GM18508 (cell line): Measurements from ENCODE around the gene PI4K2B.
"Not testable (repeated sequence)": the region's sequence is repeated elsewhere in the genome, so short reads cannot be mapped to it uniquely, and the experiment has no call there.

Experiments used
- ATAC-seq: cut with Tn5 transposase; IDR thresholded peaks from one replicate; pipeline ENCODE4 v1.9.1; 2021; ENCODE audit warnings: moderate number of reproducible peaks; ENCODE audit not compliant: insufficient read depth, unreplicated experiment

The PI4K2B gene

DNA sequence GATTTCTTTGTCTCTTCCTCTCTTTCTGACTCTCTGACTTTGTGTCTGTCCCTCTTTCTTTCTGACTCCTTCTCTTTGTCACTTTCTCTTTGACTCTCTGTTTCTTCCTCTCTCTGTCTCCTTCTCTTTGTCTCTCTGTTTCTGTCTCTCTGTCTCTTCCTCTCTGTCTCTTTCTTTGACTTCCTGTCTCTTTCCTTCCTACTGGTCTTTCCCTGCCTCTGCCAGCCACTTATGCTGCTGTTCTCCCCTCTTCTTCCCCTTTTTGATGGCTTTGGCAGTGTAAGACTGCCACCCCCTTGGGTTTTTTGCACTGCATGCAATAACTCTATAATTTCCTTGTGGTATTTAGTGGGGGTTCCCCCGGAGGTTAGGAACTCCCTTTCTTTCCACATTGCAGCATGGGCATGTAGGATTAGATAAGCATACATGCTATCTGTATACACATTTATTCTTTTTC lies 6.9 kb downstream of the PI4K2B start:
- ATAC-seq = peak; percentile 63

DNA sequence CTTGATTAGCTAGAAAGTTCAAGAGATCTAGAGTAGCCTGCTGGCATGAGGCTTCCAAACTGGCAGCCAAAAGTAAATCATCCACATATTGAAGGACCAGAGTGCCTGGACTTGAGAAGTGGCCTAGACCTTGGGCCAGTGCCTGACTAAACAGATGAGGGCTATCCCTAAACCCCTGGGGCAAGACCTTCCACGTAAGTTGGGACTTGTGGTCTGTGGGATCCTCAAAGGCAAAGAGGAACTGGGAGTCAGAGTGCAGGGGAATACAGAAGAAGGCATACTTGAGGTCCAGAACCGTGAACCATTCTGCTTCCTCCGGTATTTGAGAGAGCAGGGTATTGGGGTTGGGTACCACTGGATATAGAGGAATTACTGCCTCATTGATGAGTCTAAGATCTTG lies 8.4 kb downstream of the PI4K2B start:
- not testable (repeated sequence) for ATAC-seq

DNA sequence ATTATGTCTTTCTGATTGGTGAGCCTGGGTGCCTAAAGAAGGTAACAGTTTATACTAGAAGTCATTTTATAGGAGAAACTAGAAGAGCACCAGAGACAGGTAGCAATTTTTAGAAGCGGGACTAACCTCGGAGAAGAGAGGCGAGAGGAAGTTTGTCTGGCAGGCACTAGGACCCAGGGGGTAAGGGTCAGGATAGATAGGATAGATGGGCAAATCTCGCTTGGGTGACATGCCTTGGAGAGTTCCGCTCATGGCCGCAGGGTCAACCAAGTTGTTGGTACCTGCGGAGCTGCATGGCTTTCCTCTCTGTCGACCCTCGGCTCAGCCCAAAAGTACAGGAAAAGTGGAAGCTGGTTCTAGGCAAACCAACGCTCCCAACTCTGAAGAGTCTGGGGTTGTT lies 11.3 kb downstream of the PI4K2B start:
- no peak for ATAC-seq

DNA sequence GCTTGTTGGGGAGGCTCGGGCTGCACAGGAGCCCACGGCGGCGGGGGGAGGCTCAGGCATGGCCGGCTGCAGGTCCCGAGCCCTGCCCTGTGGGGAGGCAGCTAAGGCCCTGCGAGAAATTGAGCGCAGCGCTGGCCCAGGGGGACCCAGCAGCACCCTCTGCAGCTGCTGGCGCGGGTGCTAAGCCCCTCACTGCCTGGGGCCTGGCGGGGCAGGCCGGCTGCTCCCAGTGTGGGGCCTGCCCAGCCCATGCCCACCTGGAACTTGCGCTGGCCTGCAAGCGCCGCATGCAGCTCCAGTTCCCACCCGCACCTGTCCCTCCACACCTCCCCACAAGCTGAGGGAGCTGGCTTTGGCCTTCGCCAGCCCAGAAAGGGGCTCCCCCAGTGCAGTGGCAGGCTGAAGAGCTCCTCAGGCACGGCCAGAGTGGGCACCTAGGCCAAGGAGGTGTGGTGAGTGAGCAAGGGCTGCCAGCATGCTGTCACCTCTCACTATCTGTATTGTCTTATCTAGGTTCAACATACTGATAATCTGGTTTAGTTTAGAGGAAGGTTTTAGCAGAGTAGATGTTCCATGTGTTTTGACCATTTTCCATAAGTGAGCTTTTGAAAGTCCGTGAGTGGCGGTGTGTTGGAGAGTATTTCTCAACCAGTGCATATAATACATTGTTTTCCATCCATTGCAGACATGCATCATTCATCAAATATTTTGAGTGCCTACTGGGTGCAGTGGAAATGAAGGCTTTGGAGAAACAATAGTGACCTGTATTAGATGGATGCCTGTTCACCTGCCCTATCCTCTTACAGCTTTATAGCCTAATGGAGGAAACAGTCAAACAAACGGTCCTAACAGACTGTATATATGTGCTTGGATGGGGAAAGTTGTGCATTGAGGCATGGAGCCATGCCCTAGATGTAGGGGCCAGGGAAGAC lies 13.1 kb downstream of the PI4K2B start:
- ATAC-seq = no peak

DNA sequence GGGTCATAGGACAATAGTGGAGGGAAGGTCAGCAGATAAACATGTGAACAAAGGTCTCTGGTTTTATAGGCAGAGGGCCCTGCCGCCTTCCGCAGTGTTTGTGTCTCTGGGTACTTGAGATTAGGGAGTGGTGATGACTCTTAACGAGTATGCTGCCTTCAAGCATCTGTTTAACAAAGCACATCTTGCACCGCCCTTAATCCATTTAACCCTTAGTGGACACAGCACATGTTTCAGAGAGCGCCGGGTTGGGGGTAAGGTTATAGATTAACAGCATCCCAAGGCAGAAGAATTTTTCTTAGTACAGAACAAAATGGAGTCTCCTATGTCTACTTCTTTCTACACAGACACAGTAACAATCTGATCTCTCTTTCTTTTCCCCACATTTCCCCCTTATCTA lies 15.0 kb downstream of the PI4K2B start:
- ATAC-seq = not testable (repeated sequence)

DNA sequence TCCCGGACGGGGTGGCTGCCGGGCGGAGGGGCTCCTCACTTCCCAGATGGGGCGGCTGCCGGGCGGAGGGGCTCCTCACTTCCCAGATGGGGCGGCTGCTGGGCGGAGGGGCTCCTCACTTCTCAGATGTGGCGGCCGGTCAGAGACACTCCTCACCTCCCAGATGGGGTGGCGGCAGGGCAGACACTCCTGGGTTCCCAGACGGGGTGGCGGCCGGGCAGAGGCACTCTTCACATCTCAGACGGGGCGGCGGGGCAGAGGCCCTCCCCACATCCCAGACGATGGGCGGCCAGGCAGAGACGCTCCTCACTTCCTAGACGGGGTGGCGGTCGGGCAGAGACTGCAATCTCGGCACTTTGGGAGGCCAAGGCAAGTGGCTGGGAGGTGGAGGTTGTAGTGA lies 15.7 kb downstream of the PI4K2B start:
- ATAC-seq = not testable (repeated sequence)

DNA sequence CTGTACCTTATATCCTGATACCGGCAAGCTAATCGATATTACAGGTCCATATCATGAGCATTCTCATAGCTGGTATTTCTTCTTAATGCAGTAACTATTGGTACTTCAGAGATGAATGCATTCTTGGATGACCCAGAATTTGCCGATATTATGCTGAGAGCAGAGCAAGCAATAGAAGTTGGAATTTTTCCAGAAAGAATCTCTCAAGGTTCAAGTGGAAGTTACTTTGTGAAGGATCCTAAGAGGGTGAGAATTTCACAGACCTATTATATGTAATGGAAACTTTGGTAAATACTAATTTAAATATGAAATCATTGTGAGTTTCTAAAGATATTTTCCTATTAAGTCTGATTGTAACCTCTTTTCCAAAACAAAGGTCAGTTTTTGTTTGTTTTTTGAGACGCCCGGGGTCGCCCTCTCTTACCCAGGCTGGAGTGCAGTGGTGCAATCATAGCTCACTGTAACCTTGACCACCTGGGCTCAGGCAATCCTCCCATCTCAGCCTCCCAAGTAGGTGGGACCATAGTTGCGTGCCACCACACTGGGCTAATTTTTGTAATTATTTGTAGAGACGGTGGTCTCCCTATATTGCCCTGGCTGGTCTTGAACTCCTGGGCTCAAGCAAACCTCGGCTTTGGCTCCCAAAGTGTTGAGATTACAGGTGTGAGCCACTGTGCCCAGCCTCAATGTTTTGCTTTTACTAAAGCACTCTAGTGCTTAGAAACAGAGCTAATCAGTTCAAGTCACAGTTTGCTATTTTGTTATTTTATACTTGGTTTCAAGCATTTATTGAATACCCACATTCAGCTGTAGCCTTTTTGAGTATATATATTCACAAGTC lies 18.6 kb downstream of the PI4K2B start:
- ATAC-seq = no peak

DNA sequence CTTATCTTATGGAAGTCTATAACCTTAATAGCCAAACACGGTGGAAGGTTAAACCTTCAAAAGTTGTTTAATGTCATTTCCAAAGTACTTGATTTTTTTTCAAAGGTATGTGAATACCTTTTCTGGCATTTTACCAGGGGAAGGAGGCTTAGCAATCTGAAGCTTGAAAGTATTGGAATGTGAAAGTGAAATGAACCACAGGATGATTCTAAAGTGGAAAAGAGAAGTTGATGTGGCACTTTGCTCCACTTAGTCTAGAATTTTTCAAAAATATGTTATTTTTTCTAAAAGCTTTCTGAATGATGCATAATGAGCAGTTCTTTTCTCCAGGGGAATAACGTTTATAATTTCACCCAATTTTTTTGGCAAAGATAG lies 19.2 kb downstream of the PI4K2B start:
- no peak for ATAC-seq

DNA sequence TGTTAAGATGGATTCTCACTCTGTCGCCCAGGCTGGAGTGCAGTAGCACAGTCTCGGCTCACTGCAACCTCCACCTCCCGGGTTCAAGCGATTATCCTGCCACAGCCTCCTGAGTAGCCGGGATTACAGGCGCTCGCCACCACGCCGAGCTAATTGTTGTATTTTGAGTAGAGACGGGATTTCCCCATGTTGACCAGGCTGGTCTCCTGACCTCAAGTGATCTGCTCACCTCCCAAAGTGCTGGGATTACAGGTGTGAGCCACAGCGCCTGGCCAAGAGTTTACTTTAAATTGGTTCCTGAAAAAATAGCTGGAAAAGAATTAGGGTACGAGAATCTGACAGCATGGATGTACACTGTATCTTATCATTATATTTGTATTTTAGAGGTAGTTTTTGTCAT lies 20.0 kb downstream of the PI4K2B start:
- not testable (repeated sequence) for ATAC-seq

DNA sequence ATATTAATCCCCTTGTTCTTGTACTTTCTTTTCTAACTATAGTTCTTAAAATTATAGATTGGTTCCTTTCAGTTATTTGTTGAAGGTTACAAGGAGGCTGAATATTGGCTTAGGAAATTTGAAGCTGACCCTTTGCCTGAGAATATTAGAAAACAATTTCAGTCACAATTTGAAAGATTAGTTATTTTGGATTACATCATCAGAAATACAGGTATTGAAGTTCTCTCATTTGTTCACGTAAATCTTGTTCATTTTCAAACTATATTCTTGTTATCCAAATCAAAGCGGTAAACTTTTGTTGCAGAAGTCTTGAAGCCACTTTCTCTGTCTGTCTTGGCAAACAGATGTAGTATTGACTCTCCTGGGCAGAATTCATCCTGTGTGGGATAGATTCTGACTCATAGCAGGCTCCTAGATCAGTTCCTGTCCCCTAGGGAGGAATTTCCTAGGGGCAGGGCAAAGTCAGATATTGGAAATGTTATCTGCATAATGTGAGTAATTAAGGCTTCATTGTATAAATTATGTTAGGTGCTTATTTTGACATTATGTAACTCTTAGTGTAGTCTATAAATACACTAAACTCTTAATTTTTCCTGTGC lies 25.2 kb downstream of the PI4K2B start:
- ATAC-seq = no peak

DNA sequence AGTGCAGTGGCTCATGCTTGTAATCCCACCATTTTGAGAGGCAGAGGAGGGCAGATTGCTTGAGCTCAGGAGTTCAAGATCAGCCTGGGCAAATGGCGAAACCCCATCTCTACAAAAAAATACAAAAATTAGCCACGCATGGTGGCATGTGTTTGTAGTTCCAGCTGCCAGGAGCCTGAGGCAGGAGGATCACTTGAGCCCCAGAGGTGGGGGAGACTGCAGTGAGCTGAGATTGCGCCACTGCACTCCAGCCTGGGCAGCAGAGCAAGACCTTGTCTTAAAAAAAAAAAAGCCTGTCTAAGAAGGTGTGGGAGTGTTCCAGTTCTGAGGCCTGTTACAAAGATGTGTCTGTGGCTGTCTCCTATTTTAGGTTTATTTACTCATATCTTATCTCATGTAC lies 38.0 kb downstream of the PI4K2B start:
- ATAC-seq = no peak

DNA sequence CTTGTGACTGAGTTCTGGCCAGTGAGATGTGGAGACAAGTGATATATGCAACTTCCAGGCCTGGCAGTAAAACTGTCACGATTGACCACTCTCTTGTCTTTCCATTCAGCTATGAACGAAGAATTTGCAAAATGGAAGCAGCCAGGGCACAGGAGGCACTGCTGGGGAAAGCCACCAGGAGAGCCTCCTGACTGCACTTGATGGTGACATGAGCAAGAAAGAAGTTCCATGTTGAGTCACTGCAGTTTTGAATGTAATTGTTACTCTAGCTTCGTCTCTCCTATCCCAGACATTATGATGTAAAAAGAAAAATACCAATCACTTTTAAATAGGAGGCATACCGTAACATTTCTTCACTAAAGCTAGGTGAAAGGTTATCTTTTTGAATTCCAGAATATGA lies 46.4 kb downstream of the PI4K2B start:
- no peak for ATAC-seq

DNA sequence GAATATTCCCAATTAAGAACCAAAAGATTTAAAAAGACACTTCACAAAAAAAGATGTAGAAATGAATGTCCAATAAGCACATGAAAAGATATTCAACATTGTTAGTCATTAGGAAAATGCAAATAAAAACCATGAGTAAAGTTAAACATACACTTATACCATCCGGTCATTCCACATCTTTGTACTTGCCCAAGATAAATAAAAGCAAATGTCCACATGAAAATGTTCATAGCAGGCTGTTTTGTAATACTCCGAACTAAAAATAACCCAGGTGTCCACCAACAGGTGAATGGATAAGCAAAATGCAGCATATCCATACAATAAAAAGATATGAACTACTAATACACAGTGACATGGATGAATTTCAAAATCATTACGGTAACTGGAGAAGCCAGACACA lies 50.1 kb downstream of the PI4K2B start:
- ATAC-seq = no peak

DNA sequence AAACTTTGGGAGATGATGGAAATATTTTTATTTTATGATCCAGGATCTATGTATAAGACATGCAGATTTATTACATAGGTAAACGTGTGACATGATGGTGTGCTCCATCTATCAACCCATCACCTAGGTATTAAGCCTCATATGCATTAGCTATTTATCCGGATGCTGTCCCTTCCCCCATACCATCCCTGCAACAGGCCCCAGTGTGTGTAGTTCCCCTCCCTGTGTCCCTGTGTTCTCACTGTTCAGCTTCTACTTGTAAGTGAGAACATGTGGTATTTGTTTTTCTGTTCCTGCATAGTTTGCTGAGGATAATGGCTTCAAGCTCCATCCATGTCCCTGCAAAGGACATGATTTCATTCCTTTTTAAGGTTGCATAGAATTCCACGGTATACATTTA lies 50.6 kb downstream of the PI4K2B start:
- ATAC-seq = no peak

DNA sequence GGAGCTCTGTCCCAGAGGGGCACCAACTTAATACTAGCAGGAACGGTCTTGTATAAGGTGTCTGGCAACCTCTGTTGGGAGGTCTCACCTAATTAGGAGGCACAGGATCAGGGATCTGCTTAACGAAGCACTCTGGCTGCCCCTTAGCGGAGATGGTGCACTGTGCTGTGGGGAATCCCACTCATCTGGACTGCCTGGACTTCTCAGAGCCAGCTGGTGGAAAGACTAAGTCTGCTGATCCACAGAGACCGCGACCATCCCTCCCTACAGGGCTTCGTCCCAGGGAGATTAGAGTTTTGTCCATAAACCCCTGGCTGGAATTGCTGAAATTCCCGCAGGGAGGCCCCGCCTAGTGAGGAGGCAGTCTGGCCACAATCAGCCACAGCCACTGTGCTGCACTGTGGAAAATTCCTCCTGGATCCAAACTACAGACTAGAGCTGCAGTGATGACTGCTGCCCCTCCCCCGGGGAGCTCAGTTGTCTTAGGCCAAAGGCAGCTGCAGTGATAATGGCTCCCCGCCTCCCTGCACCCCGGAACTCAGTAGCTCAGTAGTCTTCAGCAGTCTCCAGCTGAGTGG lies 56.7 kb downstream of the PI4K2B start:
- ATAC-seq = no peak

DNA sequence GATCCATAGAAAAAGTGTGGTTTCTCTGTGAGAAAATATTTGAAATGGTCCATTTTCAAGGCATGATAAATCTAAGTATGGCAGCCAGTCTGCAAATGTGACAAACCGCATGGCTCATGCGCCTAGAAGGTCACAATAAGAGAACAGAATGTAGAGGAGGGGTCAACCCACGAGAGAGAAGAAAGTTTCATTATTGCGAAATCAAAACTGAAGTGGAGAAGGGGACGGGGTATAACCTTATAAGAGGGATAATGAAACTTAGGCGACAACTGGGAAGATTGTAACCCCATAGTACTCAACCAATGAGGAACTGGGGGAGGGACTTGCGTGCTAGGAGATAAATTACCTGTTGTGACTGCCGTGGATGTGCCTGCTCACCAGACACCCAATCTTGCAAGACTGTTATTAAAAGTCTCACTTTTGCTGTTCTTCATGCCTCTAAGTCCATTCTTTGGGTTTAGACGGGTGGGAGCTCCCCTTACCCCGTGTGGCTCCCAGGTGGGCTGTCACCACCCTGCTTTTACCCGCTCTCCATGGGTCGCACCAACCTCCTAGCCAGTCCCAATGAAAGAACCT lies 57.4 kb downstream of the PI4K2B start:
- no peak for ATAC-seq

DNA sequence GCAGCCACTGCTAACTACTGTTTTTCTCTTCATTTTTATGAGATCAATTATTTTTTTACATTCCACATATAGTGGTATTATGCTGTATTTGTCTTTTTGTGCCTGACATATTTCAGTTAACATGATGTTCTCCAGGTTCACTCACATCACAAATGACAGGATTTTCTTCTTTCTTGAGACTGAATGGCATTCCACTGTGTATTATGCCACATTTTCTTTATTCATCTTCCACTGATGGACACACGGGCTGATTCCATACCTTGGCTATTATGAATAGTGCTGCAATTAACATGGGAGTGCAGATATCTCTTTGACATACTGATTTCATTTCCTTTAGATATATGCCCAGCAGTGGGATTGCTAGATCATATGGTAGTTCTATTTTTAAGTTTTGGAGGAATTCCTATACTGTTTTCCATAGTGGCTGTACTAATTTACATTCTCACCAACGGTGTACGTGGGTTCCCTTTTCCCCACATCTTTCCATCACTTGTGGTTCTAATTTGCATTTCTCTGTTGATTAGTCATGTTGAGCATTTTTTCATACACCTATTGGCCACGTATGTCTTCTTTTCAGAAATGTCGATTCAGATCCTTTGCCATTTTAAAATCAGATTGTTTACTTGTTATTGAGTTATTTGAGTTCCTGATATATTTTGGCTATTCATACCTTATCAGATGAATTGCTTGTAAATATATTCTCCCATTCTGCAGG lies 63.9 kb downstream of the PI4K2B start:
- no peak for ATAC-seq

DNA sequence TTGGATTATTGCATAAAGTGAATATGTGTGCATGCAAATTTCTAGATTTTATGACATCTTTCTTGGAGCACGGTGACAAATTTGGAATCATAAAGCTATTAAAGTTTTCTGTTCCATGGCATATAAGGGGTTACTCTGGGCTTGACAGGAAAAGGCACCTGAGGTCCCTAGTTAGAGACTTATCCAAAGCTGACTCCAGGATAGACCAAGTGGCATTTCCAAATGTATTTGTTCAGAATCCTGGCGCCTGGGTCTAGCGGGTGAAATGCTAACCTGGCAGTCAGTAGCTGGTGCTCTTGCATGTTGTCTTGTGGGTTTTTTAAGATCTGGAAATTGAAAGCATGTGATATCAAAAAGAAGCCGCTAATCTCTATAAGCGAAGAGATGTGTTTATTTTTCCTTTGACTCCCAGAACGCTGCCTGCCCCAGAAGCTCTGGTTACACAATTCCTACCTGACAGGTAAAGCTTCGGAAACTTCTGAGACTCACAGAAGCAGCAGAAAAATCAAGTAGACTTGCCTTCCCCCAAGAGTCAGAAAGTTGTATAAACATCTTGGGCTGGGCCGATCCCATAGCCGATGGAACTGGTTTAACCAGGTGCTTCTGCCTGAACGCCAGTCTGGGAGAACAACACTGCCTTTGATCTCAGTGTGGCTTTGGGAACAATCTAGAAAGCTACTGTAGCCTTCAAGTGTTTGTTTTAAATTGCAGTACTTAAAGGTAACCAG lies 65.8 kb downstream of the PI4K2B start:
- no peak for ATAC-seq

DNA sequence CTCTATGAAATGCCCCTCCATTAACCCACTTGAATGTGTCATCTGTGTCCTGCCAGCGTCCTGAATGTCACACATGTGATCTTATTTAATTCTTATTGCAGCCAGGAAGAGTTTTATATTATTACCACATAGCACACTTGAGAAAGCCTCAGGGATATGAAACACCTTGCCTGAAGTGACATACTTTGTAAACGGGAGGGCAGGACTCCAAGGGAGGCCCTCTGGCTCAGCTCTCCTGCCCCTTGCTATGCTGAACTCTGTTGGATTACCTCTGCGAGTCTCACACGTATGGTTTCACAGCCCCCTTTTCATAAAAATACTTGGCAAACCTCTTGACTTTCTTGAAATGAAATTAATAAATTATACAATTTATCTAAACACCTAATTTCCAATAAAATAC lies 67.6 kb downstream of the PI4K2B start:
- ATAC-seq = no peak
